Measurements from ENCODE around the gene DNAJB7.
"Not testable (repeated sequence)": the region's sequence is repeated elsewhere in the genome, so short reads cannot be mapped to it uniquely, and the experiment has no call there.

DNAJB7 gene

GRCh38 chr22:40857309-40857855, 4.5 kb downstream of the DNAJB7 start:
- peak; percentile 9 for DNase-seq (ENCODE audit: low read depth)
- TF ChIP-seq CTCF (IDR thresholded peaks at IDR 0.05; ENCODE audit: insufficient read depth, low read depth, low read length, missing control alignments), result no peak
- H3K4me3 ChIP-seq (ENCODE audit: low read depth, low read length), result peak overlapping the region; percentile 86

GRCh38 chr22:40856513-40857308, 5.2 kb downstream of the DNAJB7 start, which contains the start of the genes ST13 and XPNPEP3:
ST13 (minus strand) TSS chr22:40856639; CDS start chr22:40856540, 99 bp downstream.
XPNPEP3 (plus strand) TSS chr22:40857148; CDS start chr22:40857182, 34 bp downstream.
- DNase-seq (ENCODE audit: low read depth), result peak; percentile 97
- H3K4me3 ChIP-seq (ENCODE audit: low read depth, low read length), result peak within 1 kb of the TSS; percentile 86
- TF ChIP-seq CTCF (IDR thresholded peaks at IDR 0.05; ENCODE audit: insufficient read depth, low read depth, low read length, missing control alignments), result peak; percentile 19

- TF ChIP-seq CTCF (IDR thresholded peaks at IDR 0.05; ENCODE audit: insufficient read depth, low read depth, low read length, missing control alignments), result no peak
- peak overlapping the region; percentile 86 for H3K4me3 ChIP-seq (ENCODE audit: low read depth, low read length)
- DNase-seq (ENCODE audit: low read depth), result peak; percentile 45
These were observed 5.9 kb downstream of the DNAJB7 start for GRCh38 chr22:40855979-40856512.

- H3K4me3 ChIP-seq (ENCODE audit: low read depth, low read length), result peak overlapping the region; percentile 86
- TF ChIP-seq CTCF (IDR thresholded peaks at IDR 0.05; ENCODE audit: insufficient read depth, low read depth, low read length, missing control alignments), result no peak
- peak; percentile 3 for DNase-seq (ENCODE audit: low read depth)
These were observed 6.6 kb downstream of the DNAJB7 start for GRCh38 chr22:40855071-40855978.

GRCh38 chr22:40853961-40854360, 8.0 kb downstream of the DNAJB7 start:
- DNase-seq (ENCODE audit: low read depth), result peak; percentile 5
- TF ChIP-seq CTCF (IDR thresholded peaks at IDR 0.05; ENCODE audit: insufficient read depth, low read depth, low read length, missing control alignments), result no peak
- H3K4me3 ChIP-seq (ENCODE audit: low read depth, low read length), result peak overlapping the region; percentile 86; the same call in 1 of the 2 replicates

GRCh38 chr22:40853333-40853732, 8.6 kb downstream of the DNAJB7 start:
- H3K4me3 ChIP-seq (ENCODE audit: low read depth, low read length), result peak overlapping the region; percentile 86; the same call in 1 of the 2 replicates
- DNase-seq (ENCODE audit: low read depth), result no peak
- no peak for TF ChIP-seq CTCF (IDR thresholded peaks at IDR 0.05; ENCODE audit: insufficient read depth, low read depth, low read length, missing control alignments)

GRCh38 chr22:40845816-40846215, 16.1 kb downstream of the DNAJB7 start:
- not testable (repeated sequence) for DNase-seq (ENCODE audit: low read depth); H3K4me3 ChIP-seq (ENCODE audit: low read depth, low read length)
